ENCODE measurements around the gene EHMT2.
"Not testable (repeated sequence)": the region's sequence is repeated elsewhere in the genome, so short reads cannot be mapped to it uniquely, and the experiment has no call there.

EHMT2 gene

DNA sequence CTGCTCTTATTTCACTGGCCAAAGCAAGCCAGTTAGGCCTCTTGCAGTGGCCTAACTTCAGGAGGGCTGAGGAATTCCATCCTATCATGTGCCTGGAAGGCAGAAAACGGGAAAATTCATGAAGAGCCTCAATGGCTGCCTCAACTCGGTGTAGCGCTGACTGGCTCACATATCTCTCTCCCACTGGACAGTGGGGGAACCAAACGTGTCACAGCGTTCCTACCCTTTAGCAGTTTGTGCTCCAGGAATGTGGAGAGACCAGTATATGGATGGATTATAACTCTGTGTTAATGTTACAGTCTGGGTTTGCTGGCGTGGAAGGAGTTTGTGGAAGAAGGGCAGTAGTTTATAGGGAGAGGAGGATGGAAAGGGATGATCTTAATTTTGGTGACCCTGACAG is 18.3 kb upstream of the EHMT2 start:
- Histone ChIP-seq H3K4me1 (ENCODE audit: control insufficient read depth in 1 of 2, insufficient read depth in 2 of 2, low read length in 2 of 2) (no peaks in the 10 kb centered on the region), H3K27ac (ENCODE audit: low read depth, low read length) (no peak overlapping the region), H3K9me3 (ENCODE audit: control insufficient read depth in 1 of 2, low read length in 2 of 2) (no peaks in the 10 kb centered on the region), H3K9ac (ENCODE audit: low read depth in 1 of 2, low read length in 2 of 2) (no peak overlapping the region), H3K36me3 (ENCODE audit: control insufficient read depth in 1 of 2, insufficient read depth in 2 of 2, low read length in 2 of 2) (no peaks in the 10 kb centered on the region), H3K4me3 (ENCODE audit: low read depth in 1 of 2, low read length in 2 of 2) (no peak overlapping the region), H3K27me3 (ENCODE audit: control insufficient read depth in 1 of 2, insufficient read depth in 2 of 2, low read length in 2 of 2) (no peaks in the 10 kb centered on the region)

DNA sequence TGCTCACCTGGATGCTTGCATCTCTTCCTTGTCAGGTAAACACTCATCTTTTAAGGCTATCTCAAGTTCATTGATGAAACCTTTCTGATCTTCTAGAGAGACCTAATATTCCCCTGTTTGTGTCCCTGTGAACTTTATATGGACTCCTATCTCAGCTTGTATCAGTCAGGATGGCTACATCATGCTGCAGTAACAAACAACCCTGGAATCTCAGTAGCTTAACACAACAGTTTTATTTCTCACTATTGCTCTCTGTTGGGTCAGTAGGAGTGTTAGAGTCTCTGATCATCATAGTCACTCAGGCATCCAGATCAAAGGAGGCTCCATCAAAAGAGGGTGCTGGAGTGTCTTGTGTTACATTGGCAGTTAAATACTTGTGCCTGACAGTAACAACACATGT is 17.9 kb upstream of the EHMT2 start:
- Histone ChIP-seq H3K4me3 (ENCODE audit: low read depth in 1 of 2, low read length in 2 of 2) (no peak overlapping the region), H3K9ac (ENCODE audit: low read depth in 1 of 2, low read length in 2 of 2) (no peak overlapping the region), H3K4me1 (ENCODE audit: control insufficient read depth in 1 of 2, insufficient read depth in 2 of 2, low read length in 2 of 2) (no peaks in the 10 kb centered on the region), H3K36me3 (ENCODE audit: control insufficient read depth in 1 of 2, insufficient read depth in 2 of 2, low read length in 2 of 2) (no peaks in the 10 kb centered on the region), H3K27ac (ENCODE audit: low read depth, low read length) (no peak overlapping the region), H3K9me3 (ENCODE audit: control insufficient read depth in 1 of 2, low read length in 2 of 2) (no peaks in the 10 kb centered on the region), H3K27me3 (ENCODE audit: control insufficient read depth in 1 of 2, insufficient read depth in 2 of 2, low read length in 2 of 2) (no peaks in the 10 kb centered on the region)

DNA sequence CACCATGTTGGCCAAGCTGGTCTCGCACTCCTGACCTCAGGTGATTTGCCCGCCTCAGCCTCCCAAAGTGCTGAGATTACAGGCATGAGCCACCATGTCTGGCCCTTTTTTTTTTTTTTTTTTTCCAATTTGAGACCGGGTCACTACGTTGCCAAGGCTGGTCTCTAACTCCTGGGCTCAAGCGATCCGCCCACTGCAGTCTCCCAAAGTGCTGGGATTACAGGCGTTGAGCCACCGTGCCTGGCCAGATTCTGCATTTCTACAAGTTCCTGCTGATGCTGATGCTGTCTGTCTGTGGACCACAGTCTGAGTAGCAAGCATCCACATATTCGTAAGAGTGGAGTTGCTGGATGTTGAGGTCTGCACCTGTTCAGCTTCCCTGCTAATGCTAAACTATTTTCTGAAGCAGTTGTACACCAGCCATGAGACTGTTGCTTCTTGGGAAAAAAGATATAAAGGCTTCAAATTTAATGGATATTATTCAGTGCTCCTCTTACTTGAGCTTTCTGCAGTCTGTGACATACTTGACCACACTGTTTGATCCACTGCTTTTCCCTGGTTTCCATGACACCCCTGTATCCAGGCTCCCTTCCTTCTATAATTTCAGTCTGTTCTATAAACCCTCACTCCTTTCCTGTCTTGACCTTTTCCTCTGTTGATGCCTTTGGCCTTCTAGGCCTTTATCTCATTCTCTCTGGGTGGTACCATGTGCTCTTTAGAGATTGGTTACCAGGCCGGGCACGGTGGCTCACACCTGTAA is 14.5 kb upstream of the EHMT2 start:
- H3K9ac ChIP-seq (ENCODE audit: low read depth in 1 of 2, low read length in 2 of 2): no peak overlapping the region
- no peak overlapping the region for H3K4me3 ChIP-seq (ENCODE audit: low read depth in 1 of 2, low read length in 2 of 2)
- H3K36me3 ChIP-seq (ENCODE audit: control insufficient read depth in 1 of 2, insufficient read depth in 2 of 2, low read length in 2 of 2): no peaks in the 10 kb centered on the region
- H3K27me3 ChIP-seq (ENCODE audit: control insufficient read depth in 1 of 2, insufficient read depth in 2 of 2, low read length in 2 of 2): no peaks in the 10 kb centered on the region
- no peaks in the 10 kb centered on the region for H3K9me3 ChIP-seq (ENCODE audit: control insufficient read depth in 1 of 2, low read length in 2 of 2)
- no peaks in the 10 kb centered on the region for H3K4me1 ChIP-seq (ENCODE audit: control insufficient read depth in 1 of 2, insufficient read depth in 2 of 2, low read length in 2 of 2)
- no peak overlapping the region for H3K27ac ChIP-seq (ENCODE audit: low read depth, low read length)

DNA sequence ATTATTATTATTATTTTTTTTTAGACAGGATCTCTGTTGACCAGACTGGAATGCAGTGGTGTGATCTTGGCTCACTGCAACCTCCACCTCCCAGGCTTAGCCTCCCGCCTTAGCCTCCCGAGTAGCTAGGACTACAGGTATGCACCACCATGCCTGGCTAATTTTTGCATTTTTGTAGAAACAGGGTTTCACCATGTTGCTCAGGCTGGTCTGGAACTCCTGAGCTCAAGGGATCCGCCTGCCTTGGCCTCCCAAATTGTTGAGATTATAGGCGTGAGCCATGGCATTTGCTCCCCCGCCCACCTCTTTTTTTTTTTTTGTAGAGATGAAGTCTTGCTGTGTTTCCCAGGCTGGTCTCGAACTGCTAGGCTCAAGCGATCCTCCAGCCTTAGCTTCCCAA is 11.8 kb upstream of the EHMT2 start:
- not testable (repeated sequence) for H3K9ac ChIP-seq (ENCODE audit: low read depth in 1 of 2, low read length in 2 of 2)

DNA sequence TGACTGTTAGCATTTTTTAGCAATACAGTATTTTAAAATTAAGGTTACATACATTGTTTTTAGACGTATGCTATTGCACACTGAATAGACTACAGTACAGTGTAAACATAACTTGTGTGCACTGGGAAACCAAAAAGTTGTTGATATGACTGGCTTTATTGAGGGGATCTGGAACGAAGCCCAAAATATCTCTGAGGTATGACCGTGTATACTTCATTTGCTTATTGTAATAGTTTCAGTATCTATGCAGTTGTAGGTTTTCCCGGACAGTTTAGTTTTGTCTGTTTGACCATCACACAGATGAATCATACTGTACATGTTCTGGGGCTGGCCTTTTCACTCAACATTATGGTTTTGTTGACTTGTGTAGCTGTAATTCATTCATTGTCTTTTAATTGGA is 11.3 kb upstream of the EHMT2 start:
- Histone ChIP-seq H3K27ac (ENCODE audit: low read depth, low read length) (no peak overlapping the region), H3K27me3 (ENCODE audit: control insufficient read depth in 1 of 2, insufficient read depth in 2 of 2, low read length in 2 of 2) (no peaks in the 10 kb centered on the region), H3K36me3 (ENCODE audit: control insufficient read depth in 1 of 2, insufficient read depth in 2 of 2, low read length in 2 of 2) (no peaks in the 10 kb centered on the region), H3K4me1 (ENCODE audit: control insufficient read depth in 1 of 2, insufficient read depth in 2 of 2, low read length in 2 of 2) (no peaks in the 10 kb centered on the region), H3K9me3 (ENCODE audit: control insufficient read depth in 1 of 2, low read length in 2 of 2) (no peaks in the 10 kb centered on the region), H3K4me3 (ENCODE audit: low read depth in 1 of 2, low read length in 2 of 2) (no peak overlapping the region), H3K9ac (ENCODE audit: low read depth in 1 of 2, low read length in 2 of 2) (no peak overlapping the region)

More for the DNA sequence above, 11.8 kb upstream of the EHMT2 start:
- H3K9me3 ChIP-seq (ENCODE audit: control insufficient read depth in 1 of 2, low read length in 2 of 2); H3K27ac ChIP-seq (ENCODE audit: low read depth, low read length); H3K4me1 ChIP-seq (ENCODE audit: control insufficient read depth in 1 of 2, insufficient read depth in 2 of 2, low read length in 2 of 2); H3K36me3 ChIP-seq (ENCODE audit: control insufficient read depth in 1 of 2, insufficient read depth in 2 of 2, low read length in 2 of 2); H3K27me3 ChIP-seq (ENCODE audit: control insufficient read depth in 1 of 2, insufficient read depth in 2 of 2, low read length in 2 of 2); H3K4me3 ChIP-seq (ENCODE audit: low read depth in 1 of 2, low read length in 2 of 2): not testable (repeated sequence)

DNA sequence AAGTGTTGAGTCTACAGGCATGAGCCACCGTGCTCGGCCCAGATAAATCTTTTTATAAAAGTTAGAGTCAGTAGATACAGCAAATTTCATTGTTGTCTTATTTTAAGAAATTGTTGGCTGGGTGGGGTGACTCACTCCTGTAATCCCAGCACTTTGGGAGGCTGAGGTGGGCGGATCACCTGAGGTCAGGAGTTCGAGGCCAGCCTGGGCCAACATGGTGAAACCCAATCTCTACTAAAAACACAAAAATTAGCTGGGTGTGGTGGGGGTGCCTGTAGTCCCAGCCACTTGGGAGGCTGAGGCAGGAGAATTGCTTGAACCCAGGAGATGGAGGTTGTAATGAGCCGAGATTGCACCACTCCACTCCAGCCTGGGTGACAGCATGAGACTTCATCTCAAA is 10.8 kb upstream of the EHMT2 start:
- not testable (repeated sequence) for H3K27me3 ChIP-seq (ENCODE audit: control insufficient read depth in 1 of 2, insufficient read depth in 2 of 2, low read length in 2 of 2); H3K36me3 ChIP-seq (ENCODE audit: control insufficient read depth in 1 of 2, insufficient read depth in 2 of 2, low read length in 2 of 2); H3K4me3 ChIP-seq (ENCODE audit: low read depth in 1 of 2, low read length in 2 of 2); H3K9me3 ChIP-seq (ENCODE audit: control insufficient read depth in 1 of 2, low read length in 2 of 2); H3K27ac ChIP-seq (ENCODE audit: low read depth, low read length); H3K4me1 ChIP-seq (ENCODE audit: control insufficient read depth in 1 of 2, insufficient read depth in 2 of 2, low read length in 2 of 2); H3K9ac ChIP-seq (ENCODE audit: low read depth in 1 of 2, low read length in 2 of 2)

DNA sequence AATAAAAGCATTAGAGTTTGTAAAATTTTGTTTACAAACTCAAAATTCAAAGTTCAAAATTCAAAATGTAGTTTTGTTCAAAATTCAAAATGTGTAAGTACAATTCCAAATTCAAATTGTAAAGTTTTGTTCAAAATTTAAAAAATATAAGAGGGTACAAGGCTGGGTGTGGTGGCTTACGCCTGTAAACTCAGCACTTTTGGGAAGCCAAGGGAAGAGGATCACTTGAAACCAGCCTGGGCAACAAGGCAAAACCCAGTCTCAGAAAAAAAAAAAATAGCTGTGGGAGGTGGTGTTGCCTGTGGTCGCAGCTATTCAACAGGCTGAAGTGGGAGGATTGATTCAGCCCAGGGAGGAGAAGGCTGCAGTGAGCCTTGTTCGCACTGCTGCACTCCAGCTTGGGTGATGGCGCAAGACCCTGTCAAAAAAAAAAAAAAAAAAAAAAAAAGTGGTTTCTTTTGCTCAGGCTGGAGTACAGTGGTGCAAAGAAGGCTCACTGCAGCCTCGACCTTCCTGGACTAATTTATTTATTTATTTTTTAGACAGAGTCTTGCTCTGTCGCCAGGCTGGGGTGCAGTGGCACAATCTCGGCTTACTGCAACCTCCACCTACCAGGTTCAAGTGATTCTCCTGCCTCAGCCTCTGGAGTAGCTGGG is 9.8 kb upstream of the EHMT2 start:
- H3K27ac ChIP-seq (ENCODE audit: low read depth, low read length): no peak overlapping the region
- no peaks in the 10 kb centered on the region for H3K9me3 ChIP-seq (ENCODE audit: control insufficient read depth in 1 of 2, low read length in 2 of 2)
- H3K4me3 ChIP-seq (ENCODE audit: low read depth in 1 of 2, low read length in 2 of 2): no peak overlapping the region

DNA sequence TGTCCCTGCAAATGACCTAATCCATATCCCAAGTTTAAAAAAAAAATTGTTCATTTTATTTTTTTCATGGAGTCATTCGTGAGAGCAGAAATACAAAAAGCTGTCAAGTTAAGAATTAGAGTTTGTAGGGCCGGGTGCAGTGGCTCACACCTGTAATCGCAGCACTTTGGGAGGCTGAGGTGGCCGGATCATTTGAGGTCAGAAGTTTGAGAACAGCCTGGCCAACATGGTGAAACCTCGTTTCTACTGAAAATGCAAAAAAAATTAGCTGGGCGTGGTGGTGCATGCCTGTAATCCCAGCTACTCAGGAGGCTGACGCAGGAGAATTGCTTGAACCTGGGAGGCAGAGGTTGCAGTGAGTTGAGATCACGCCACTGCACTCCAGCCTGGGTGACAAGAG is 9.2 kb upstream of the EHMT2 start:
- not testable (repeated sequence) for H3K27ac ChIP-seq (ENCODE audit: low read depth, low read length); H3K4me3 ChIP-seq (ENCODE audit: low read depth in 1 of 2, low read length in 2 of 2); H3K27me3 ChIP-seq (ENCODE audit: control insufficient read depth in 1 of 2, insufficient read depth in 2 of 2, low read length in 2 of 2); H3K9me3 ChIP-seq (ENCODE audit: control insufficient read depth in 1 of 2, low read length in 2 of 2); H3K36me3 ChIP-seq (ENCODE audit: control insufficient read depth in 1 of 2, insufficient read depth in 2 of 2, low read length in 2 of 2); H3K9ac ChIP-seq (ENCODE audit: low read depth in 1 of 2, low read length in 2 of 2)
- peaks cover 9 to 10% of the 10 kb centered on the region in 2 donors for H3K4me1 ChIP-seq (ENCODE audit: control insufficient read depth in 1 of 2, insufficient read depth in 2 of 2, low read length in 2 of 2)

More for the DNA sequence above, 9.8 kb upstream of the EHMT2 start:
- no peak overlapping the region for H3K9ac ChIP-seq (ENCODE audit: low read depth in 1 of 2, low read length in 2 of 2)
- H3K27me3 ChIP-seq (ENCODE audit: control insufficient read depth in 1 of 2, insufficient read depth in 2 of 2, low read length in 2 of 2): no peaks in the 10 kb centered on the region
- H3K4me1 ChIP-seq (ENCODE audit: control insufficient read depth in 1 of 2, insufficient read depth in 2 of 2, low read length in 2 of 2): peaks cover 9 to 10% of the 10 kb centered on the region in 2 donors
- no peaks in the 10 kb centered on the region for H3K36me3 ChIP-seq (ENCODE audit: control insufficient read depth in 1 of 2, insufficient read depth in 2 of 2, low read length in 2 of 2)

DNA sequence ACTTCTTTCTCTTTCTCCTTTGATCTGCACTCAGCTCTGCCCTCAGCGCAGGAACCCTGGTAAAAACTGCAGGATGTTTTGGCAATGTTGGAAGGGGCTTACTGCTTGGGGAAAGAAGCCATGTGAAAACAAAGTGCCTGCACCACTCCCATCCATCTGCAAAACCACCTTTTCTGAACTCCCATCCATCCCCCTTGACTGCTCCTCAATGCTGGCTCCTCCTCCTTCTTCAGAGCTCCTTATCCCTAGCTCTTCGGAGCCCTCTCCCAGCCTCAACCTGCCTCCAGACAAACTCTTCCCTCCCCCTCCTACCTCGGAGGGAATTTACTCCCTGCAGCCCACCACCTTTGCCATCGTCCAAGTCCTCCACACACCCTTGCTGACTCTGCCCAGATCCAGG is 8.6 kb upstream of the EHMT2 start:
- Histone ChIP-seq H3K27me3 (ENCODE audit: control insufficient read depth in 1 of 2, insufficient read depth in 2 of 2, low read length in 2 of 2) (no peaks in the 10 kb centered on the region), H3K4me1 (ENCODE audit: control insufficient read depth in 1 of 2, insufficient read depth in 2 of 2, low read length in 2 of 2) (peaks cover 9 to 11% of the 10 kb centered on the region in 2 donors), H3K27ac (ENCODE audit: low read depth, low read length) (no peak overlapping the region), H3K9me3 (ENCODE audit: control insufficient read depth in 1 of 2, low read length in 2 of 2) (no peaks in the 10 kb centered on the region), H3K4me3 (ENCODE audit: low read depth in 1 of 2, low read length in 2 of 2) (no peak overlapping the region), H3K9ac (ENCODE audit: low read depth in 1 of 2, low read length in 2 of 2) (no peak overlapping the region), H3K36me3 (ENCODE audit: control insufficient read depth in 1 of 2, insufficient read depth in 2 of 2, low read length in 2 of 2) (no peaks in the 10 kb centered on the region)

DNA sequence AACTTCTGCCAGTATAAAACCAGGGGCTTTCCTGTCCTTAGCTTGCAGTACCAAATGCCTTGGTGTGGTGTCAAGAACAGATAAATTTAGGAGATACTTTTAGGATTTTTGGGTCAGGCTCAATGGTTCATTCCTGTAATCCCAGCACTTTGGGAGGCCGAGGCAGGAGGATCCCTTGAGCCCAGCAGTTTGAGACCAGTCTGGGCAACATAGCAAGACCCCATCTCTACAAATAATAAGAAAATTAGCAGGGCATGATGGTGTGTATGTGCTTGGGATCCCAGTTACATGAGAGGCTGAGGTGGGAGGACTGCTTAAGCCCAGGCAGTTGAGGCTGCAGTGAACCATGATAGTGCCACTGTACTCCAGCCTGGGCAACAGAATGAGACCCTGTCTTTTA is 7.5 kb upstream of the EHMT2 start:
- Histone ChIP-seq H3K4me3 (ENCODE audit: low read depth in 1 of 2, low read length in 2 of 2) (no peak overlapping the region), H3K9ac (ENCODE audit: low read depth in 1 of 2, low read length in 2 of 2) (no peak overlapping the region), H3K27ac (ENCODE audit: low read depth, low read length) (no peak overlapping the region), H3K4me1 (ENCODE audit: control insufficient read depth in 1 of 2, insufficient read depth in 2 of 2, low read length in 2 of 2) (peaks cover 9 to 15% of the 10 kb centered on the region in 2 donors), H3K27me3 (ENCODE audit: control insufficient read depth in 1 of 2, insufficient read depth in 2 of 2, low read length in 2 of 2) (no peaks in the 10 kb centered on the region), H3K9me3 (ENCODE audit: control insufficient read depth in 1 of 2, low read length in 2 of 2) (no peaks in the 10 kb centered on the region), H3K36me3 (ENCODE audit: control insufficient read depth in 1 of 2, insufficient read depth in 2 of 2, low read length in 2 of 2) (no peaks in the 10 kb centered on the region)
